ENCODE data around the gene MAP3K9.

The MAP3K9 gene

DNA sequence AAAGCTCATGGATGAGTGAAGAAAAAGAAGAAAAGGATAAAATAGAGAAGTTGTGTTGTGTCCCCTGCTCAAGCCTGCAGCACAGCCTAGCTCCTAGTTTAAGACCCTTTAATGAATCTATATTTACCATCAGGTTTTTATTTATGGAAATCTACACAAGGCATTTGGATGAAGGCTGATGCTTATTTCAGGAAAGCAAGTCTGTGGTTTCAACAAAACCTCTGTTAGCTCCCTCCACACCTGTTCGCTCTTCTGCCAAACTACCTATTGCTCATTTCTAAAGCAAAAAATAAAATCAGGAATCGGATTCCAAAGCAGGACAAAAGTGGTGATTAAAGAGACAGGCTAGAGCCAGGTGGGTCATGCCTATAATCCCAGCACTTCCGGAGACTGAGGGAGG, 18.9 kb upstream of the MAP3K9 start:
- no peak overlapping the region for H3K27ac ChIP-seq
- TF ChIP-seq, protein P1, sequence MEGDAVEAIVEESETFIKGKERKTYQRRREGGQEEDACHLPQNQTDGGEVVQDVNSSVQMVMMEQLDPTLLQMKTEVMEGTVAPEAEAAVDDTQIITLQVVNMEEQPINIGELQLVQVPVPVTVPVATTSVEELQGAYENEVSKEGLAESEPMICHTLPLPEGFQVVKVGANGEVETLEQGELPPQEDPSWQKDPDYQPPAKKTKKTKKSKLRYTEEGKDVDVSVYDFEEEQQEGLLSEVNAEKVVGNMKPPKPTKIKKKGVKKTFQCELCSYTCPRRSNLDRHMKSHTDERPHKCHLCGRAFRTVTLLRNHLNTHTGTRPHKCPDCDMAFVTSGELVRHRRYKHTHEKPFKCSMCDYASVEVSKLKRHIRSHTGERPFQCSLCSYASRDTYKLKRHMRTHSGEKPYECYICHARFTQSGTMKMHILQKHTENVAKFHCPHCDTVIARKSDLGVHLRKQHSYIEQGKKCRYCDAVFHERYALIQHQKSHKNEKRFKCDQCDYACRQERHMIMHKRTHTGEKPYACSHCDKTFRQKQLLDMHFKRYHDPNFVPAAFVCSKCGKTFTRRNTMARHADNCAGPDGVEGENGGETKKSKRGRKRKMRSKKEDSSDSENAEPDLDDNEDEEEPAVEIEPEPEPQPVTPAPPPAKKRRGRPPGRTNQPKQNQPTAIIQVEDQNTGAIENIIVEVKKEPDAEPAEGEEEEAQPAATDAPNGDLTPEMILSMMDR (conservative IDR thresholded peaks at IDR 0.05): no peak
- TF ChIP-seq ZFX (IDR thresholded peaks at IDR 0.05): no peak

DNA sequence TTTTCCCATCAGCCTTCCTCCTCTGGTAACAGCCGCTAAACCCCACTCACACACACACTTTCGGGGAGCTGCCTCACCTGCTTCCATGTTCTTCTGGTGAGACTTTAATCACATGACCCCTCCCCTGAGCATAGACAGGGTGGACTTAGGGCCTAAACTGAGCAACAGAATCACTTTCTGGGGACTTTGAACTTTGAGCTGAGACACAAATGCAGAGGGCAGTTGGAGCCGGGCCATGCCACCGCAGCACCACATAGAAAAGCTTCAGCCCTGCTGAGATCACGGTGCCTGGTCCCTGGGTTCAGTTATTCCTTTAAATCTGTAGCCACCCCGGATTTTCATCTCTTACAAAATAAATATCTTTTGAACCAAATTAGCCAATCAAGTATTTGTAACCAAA, 18.4 kb upstream of the MAP3K9 start:
- TF ChIP-seq ZFX (IDR thresholded peaks at IDR 0.05): no peak
- TF ChIP-seq, protein P1 (conservative IDR thresholded peaks at IDR 0.05): no peak
- no peak overlapping the region for H3K27ac ChIP-seq

DNA sequence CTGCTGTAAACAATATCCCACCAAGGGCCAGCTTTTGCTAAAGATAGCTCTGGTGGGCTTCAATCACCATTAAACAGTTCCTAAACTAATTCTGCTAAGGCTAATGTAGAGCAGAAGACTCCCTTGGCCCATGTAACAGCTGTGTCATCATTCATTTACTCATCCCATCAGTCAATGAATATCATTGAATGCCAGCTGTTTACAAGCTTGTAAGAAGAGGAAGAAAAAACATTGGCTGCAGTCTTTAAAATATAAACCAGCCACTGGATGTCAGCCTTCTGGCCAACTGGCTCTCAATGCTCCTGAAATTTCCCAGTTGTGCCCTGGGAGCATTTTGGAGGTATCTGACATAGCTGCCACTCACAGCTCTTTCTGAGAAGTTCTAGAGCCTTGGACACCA, 18.0 kb upstream of the MAP3K9 start:
- H3K27ac ChIP-seq: no peak overlapping the region
- TF ChIP-seq, protein P1 (conservative IDR thresholded peaks at IDR 0.05): no peak
- no peak for TF ChIP-seq ZFX (IDR thresholded peaks at IDR 0.05)

GRCh38 chr14:70823281-70823680, 14.0 kb upstream of the MAP3K9 start:
- no peak overlapping the region for H3K27ac ChIP-seq
- TF ChIP-seq ZFX (IDR thresholded peaks at IDR 0.05): no peak
- TF ChIP-seq, protein P1 (conservative IDR thresholded peaks at IDR 0.05): no peak

DNA sequence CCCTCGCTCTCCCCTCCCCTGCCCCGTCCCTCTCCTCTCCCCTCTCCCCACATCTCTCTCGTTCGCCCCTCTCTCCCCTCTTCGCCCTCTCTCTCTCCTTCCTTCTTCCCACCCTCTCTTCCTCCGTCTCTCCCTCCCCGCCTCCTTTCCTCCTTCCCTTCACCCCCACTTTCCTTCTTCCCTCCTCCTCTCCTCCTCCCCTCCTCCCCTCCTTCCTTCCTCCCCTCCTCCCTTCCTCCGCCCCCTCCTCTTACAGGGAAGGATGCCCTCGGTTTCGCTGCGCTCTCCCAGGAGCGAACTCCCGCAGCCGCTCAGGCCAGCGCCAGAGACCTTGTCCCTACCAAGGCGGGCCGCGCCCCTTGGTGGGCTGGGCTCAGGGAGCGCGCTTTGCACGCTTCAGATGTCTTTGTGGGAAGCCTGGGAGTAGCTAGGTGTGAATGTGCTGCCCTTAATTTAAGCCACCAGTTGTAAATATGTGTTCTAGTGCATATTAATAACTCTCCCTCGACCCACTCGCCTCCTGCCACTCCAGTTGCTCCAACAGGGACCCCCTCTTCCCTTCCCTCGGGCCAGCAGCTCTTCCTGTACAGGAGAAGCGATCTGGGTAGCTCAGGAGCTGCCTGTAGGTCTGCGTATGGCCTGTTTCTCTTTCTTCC, 13.3 kb upstream of the MAP3K9 start:
- H3K27ac ChIP-seq: no peak overlapping the region
- no peak for TF ChIP-seq ZFX (IDR thresholded peaks at IDR 0.05)
- TF ChIP-seq, protein P1 (conservative IDR thresholded peaks at IDR 0.05): no peak

DNA sequence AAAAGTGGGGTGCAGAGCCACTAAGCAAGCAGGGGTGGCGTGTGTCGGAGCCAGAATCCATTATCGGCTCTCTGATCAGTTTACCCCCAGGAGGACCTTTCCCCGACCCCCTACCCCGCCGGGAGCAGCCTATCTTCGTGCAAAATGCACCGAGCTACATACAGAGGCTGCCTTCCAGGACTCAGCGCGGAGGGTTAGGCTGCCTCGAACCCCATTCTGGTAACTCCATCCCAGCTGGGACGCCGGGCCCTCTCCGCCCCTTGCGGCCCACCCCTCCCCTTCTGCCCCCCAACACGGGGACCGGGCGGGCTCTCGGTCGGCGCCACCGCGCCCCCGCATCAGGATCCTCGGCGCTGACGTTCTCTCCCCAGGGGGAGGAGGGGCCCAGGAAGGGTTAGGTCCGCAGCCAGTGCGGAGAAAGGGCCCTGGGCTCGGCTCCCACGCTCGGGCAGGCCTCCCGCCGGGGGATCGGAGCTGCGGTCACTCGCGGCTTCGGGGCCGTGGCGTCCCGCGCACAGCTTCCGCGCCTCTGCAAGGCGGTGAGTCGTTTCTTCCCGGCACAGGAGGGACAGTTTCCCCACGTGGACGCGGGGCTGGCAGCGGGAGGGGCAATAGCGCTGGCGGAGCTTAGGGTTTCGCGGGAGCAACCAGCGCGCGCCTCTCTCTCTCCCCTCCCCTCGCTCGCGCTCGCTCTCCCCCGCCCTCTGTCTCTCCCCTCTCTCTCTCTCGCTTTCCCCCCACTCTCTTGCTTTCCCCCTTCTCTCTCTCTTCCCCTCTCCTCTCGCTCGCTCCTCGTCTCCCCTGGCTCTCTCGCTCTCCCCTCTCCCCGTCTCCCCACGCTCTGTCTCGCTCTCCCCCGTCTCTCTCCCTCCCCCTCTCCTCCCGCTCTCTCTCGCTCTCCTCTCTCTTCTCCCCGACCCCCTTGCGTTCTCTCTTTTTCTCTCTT, 12.5 kb upstream of the MAP3K9 start:
- H3K27ac ChIP-seq: peak overlapping the region; percentile 11
- TF ChIP-seq, protein P1 (conservative IDR thresholded peaks at IDR 0.05): no peak
- TF ChIP-seq ZFX (IDR thresholded peaks at IDR 0.05): no peak

DNA sequence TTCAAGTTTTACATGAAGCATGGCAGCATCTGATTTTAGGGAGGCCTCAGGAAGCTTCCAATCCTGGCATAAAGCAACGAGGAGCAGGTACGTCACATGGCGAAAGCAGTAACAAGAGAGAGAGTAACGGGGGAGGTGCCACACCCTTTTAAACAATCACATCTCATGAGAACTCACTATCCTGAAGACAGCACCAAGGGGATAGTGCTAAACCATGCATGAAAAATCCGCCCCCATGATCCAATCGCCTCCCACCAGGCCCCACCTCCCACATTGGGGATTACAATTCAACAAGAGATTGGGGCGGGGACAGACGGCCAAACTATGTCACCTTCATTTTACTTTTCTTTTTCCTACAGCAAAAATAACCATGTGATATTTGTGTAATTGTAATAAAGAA, 7.2 kb upstream of the MAP3K9 start:
- no peak for TF ChIP-seq ZFX (IDR thresholded peaks at IDR 0.05)
- TF ChIP-seq, protein P1 (conservative IDR thresholded peaks at IDR 0.05): no peak
- H3K27ac ChIP-seq: no peak overlapping the region
